LNCaP clone FGC (cell line): ENCODE data around the gene IGFLR1.

ENCODE experiments used
- DNase-seq: peaks from one replicate; pipeline ENCODE4 v3.0.0-alpha.2; 2011; ENCODE audit warnings: low read depth
- H3K4me3 ChIP-seq: 2 replicates; pipeline ENCODE4 v1.5.1; 2011; ENCODE audit warnings: mild to moderate bottlenecking, low read depth, low read length, control low read depth
- CTCF ChIP-seq: IDR thresholded peaks from 2 replicates; pipeline ENCODE4 v1.5.1; 2012; ENCODE audit warnings: mild to moderate bottlenecking; ENCODE audit not compliant: control insufficient read depth, insufficient read depth; ENCODE audit errors: extremely low read depth

Gene IGFLR1, protein sequence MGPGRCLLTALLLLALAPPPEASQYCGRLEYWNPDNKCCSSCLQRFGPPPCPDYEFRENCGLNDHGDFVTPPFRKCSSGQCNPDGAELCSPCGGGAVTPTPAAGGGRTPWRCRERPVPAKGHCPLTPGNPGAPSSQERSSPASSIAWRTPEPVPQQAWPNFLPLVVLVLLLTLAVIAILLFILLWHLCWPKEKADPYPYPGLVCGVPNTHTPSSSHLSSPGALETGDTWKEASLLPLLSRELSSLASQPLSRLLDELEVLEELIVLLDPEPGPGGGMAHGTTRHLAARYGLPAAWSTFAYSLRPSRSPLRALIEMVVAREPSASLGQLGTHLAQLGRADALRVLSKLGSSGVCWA

GRCh38 chr19:35742121-35742724 lies at the start of gene IGFLR1:
Gene IGFLR1, minus strand, starts transcription at chr19:35742452. Its CDS starts 1,272 bp downstream, at chr19:35741180.
- DNase-seq, result no peak
- no peak for TF ChIP-seq CTCF
- H3K4me3 ChIP-seq, result no peak within 1 kb of the TSS; the same call in none of the 2 replicates

DNA sequence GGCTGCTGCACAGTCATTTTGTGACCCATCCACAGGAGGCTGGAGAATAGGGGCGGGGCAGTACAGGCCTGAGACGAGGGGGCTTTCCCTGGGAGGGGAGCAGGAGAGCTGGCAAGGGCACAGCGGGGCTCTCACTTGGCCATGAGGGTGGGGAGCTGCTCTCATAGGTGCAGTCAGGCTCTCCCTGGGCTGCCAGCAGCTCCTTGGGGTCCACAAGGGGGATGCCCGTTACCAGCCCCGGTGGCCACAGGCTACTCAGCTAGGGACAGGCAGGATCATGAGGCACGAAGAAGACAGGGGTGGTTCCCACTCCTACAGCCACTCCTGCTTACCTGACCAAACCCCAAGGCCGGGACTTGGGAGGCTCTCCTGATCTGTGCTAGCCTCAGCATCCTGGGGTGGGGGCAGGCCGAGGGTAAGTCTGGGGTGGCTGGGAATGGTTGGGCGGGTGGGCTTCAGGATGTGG lies 49.6 kb upstream of the IGFLR1 start:
- no peak for DNase-seq
- no peak for TF ChIP-seq CTCF

DNA sequence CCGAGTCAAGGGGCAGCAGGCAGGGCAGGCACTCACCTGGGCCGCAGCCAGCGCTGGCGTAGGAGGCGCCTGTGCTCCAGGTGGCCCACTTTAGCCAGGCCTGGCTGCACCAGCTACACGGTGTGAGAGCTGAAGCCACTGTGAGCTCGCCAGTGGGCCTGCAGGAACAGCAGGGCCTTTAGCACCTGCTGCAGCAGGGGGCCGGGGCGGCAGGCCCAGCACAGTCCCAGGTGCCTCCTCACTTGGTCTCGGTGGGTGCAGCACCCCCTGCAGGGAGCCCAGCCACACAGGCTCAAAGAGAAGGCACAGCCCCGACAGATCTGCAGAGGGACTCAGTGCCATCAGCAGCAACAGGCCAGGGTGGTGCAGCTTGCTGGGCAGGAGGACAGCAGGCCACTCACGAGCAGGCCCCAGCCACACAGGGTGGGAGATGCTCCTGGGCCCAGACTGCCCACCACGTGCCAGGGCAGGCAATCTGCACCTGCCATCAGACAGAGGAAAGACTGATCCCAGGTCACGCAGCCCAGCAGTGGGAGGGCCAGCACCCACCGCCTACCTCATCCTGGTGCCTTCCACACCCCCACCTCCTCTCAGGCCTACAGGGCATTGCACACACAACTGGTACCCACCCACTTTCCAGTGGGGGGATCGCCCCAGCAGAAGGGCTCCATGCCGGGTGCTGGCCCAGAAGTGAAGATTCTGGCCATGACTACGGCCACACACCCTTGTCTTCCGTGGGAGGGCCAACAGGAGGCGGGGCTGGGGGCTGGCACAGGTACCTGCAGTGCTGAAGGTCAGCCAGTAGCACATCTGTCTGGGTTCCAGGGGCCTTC lies 48.9 kb upstream of the IGFLR1 start:
- DNase-seq, result no peak
- H3K4me3 ChIP-seq, result no peak overlapping the region
- TF ChIP-seq CTCF, result no peak

More for the DNA sequence above, 49.6 kb upstream of the IGFLR1 start:
- H3K4me3 ChIP-seq, result no peak overlapping the region

DNA sequence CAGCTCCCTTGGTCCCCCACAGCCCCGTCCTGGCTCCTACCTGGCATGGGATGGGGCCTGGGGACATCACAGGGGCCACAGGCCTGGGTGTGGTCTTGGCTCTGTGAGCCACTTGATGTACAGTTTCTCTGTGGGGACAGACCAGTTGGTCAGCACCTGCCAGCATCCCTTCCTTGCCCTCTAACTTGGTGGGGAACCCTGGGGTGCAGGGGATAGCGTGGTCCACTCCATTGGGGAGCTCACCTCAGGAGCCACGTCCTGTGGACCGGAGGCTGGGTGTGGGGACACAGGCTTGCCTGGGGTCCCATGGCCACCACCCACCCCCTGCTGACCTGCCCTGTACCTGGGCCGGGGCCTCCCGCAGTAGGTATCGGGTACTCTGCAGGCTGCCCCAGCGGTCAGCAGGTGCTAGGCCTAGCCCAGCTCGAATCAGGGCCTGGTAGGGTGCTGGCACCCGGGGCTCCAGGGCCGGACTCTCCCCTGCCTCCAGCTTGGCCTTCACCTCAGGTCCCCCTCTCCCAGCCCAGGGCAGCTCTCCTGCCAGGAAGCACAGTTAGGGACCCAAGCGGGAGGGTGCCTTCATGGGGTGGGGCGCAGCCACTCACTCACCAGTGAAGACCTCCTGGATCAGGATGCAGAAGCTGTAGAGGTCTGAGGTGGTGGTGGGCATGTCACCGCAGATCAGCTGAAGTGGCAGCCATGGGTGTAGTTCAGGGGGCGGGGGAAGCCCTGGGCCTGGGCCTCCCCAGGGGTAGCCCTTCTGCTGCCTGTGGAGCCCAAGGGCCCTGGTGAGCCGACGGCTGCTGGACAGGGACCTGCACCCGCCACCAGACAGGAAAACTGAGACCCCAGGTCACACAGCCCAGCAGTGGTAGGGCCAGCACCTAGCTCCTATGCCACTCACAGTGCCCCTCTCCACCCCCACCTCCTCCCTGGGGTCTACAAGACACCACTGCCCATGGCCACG lies 48.0 kb upstream of the IGFLR1 start:
- no peak for DNase-seq
- no peak overlapping the region for H3K4me3 ChIP-seq
- TF ChIP-seq CTCF, result no peak

DNA sequence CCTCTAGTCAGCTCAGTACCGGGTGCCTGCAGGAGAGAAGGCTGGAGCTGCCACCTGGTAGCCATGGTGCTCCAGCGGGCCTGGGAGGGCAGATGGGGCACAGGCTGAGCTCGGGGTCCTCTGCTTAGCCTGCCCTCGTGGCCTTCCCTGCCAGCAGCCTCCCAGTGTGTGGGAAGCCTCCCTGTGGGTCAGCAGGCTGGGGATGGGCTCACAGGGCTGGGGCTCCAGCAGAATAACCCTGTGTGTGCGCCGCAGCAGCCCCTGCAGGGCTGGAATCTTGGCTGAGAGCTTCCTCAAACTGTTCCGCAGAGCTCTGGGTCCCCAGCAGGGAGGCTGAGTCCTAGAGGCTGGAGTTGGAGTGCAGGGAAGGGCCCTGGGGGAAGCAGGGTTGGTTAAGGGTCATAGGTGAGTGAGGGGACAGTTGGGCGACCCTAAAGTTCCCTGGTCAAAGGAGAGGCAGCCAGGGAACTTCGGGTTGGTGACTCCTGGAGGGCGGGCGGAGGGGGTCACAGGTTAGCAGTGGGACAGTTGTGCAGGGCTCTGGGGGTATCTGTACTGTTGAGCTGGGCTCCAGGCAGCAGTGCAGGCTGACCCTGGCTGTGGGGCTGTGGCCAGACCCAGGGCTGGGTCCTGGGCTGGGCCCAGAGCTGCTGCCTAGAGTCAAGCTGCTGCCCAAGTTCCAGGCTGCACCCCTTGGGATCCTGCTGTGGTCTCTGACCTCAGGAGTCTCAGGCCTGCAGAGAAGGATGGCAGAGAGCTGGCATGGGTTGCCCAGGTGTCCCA lies 47.1 kb upstream of the IGFLR1 start:
- H3K4me3 ChIP-seq, result no peak overlapping the region
- no peak for DNase-seq
- no peak for TF ChIP-seq CTCF
